Glutamatergic neuron (in vitro differentiated cells): ENCODE results near the gene TMEM9B. TPM values are rescaled to one million over a fixed set of nuclear protein-coding genes. Genes with fewer than 3 reads are reported as not detected.

Experiments
- DNase-seq: peaks from one replicate; pipeline ENCODE4 v3.0.0; 2022
- H3K27ac Mint-ChIP-seq: one replicate; pipeline ENCODE4 v1.8.0; 2020; ENCODE audit warnings: mild to moderate bottlenecking, mixed read lengths, inconsistent platforms; ENCODE audit not compliant: unreplicated experiment
- H3K27me3 Mint-ChIP-seq: one replicate; pipeline ENCODE4 v1.8.0; 2020; ENCODE audit warnings: mild to moderate bottlenecking, moderate library complexity, mixed read lengths, inconsistent platforms; ENCODE audit not compliant: unreplicated experiment
- H3K36me3 Mint-ChIP-seq: one replicate; pipeline ENCODE4 v1.8.0; 2020; ENCODE audit warnings: mild to moderate bottlenecking, mixed read lengths, inconsistent platforms; ENCODE audit not compliant: unreplicated experiment
- H3K4me1 Mint-ChIP-seq: one replicate; pipeline ENCODE4 v1.8.0; 2020; ENCODE audit warnings: mild to moderate bottlenecking, low read depth, mixed read lengths, inconsistent platforms; ENCODE audit not compliant: unreplicated experiment
- H3K4me3 Mint-ChIP-seq: one replicate; pipeline ENCODE4 v1.8.0; 2020; ENCODE audit warnings: mild to moderate bottlenecking, mixed read lengths, inconsistent platforms; ENCODE audit not compliant: unreplicated experiment
- H3K9me3 Mint-ChIP-seq: one replicate; pipeline ENCODE4 v1.8.0; 2020; ENCODE audit warnings: mild to moderate bottlenecking, moderate library complexity, mixed read lengths, inconsistent platforms; ENCODE audit not compliant: unreplicated experiment
- CTCF ChIP-seq: fragments of 200-600 bp; sonication (generic); IDR thresholded peaks from one replicate; pipeline ENCODE4 v1.5.0; 2021; ENCODE audit not compliant: partially characterized antibody, unreplicated experiment
- total RNA-seq: library from RNA; stranded (reverse); fragmentation: NEBNext Ultra II Directional; extraction: Animal tissue kit (Norgen Biotek cat#: 25700); gene quantifications from one replicate; pipeline ENCODE4 v1.2.1, GENCODE V29; 2021; ENCODE audit not compliant: unreplicated experiment

Gene TMEM9B
- total RNA-seq, 1 donor from 2014 or later, result 31.3 TPM

- Mint-ChIP-seq H3K9me3 (peaks cover 5% of the 10 kb centered on the region), H3K36me3 (peaks cover 4% of the 10 kb centered on the region), H3K4me1 (peaks cover under 1% of the 10 kb centered on the region), H3K27ac (no peak overlapping the region), H3K27me3 (peaks cover 2% of the 10 kb centered on the region), H3K4me3 (no peak overlapping the region)
- no peak for DNase-seq
- no peak for TF ChIP-seq CTCF
Measured at GRCh38 chr11:8907116-8907515, 57.1 kb downstream of the TMEM9B start.

- DNase-seq, result no peak
- no peak overlapping the region for H3K4me3 Mint-ChIP-seq
- no peak overlapping the region for H3K27ac Mint-ChIP-seq
- H3K27me3 Mint-ChIP-seq, result no peaks in the 10 kb centered on the region
- TF ChIP-seq CTCF, result no peak
- H3K9me3 Mint-ChIP-seq, result peaks cover 4% of the 10 kb centered on the region
- H3K4me1 Mint-ChIP-seq, result no peaks in the 10 kb centered on the region
- H3K36me3 Mint-ChIP-seq, result peaks cover 4% of the 10 kb centered on the region
Measured at GRCh38 chr11:8905528-8906165, 58.6 kb downstream of the TMEM9B start.

GRCh38 chr11:8899119-8899753 is 65.0 kb downstream of the TMEM9B start:
- no peaks in the 10 kb centered on the region for H3K4me1 Mint-ChIP-seq
- no peak for TF ChIP-seq CTCF
- no peaks in the 10 kb centered on the region for H3K9me3 Mint-ChIP-seq
- H3K27me3 Mint-ChIP-seq, result no peaks in the 10 kb centered on the region
- no peak overlapping the region for H3K4me3 Mint-ChIP-seq
- H3K36me3 Mint-ChIP-seq, result peaks cover 9% of the 10 kb centered on the region
- DNase-seq, result no peak
- no peak overlapping the region for H3K27ac Mint-ChIP-seq

Other genes starting within 250 kb of the TMEM9B start
- 25.7 TPM for gene AKIP1, start 53.3 kb downstream of the TMEM9B start, total RNA-seq
- not detected for gene C11orf16, start 31.5 kb downstream of the TMEM9B start, total RNA-seq
- gene ASCL3, start 21.4 kb downstream of the TMEM9B start, total RNA-seq, result not detected
- gene NRIP3, start 39.6 kb upstream of the TMEM9B start, total RNA-seq, result 2.7 TPM
- 2.5 TPM for gene SCUBE2, start 127.2 kb upstream of the TMEM9B start, total RNA-seq